LNCAP (cell line): ENCODE data around the gene SCMH1.

Experiments
- TF ChIP-seq, protein P1 (sequence below): fragments of 450-650 bp; IDR thresholded peaks from 2 replicates; pipeline ENCODE4 v1.5.1; 2017; ENCODE audit warnings: mild to moderate bottlenecking

The SCMH1 gene

DNA sequence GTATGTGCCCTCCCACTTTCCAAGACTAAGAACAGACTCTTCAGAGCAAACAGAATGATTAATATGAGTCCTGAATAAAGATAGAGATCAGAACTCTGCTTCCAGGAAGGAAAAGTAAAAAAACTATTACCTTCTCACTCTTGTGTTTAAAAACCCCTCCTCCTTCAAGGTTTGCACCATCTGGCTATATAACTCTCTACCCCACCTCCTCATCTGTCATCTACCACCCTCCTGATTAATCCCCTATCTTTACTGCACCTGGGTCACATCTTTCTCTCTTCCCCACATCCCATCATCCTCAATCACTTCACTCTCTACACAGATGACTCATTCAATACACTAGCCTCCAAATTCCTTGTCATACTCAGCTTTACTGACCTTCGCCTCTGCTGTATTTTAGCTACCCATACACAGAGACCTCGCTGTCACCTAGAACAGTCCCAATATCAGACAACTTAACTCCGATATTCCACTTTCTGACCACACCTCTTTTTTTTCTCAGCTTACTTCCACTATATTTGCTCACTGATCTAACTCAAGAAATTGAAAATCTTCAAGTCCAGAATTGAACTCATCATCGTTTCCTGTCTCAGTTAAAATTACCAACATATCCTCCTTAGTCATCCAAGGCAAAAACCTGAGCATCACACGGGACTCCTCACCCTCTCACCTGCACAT, 3.7 kb downstream of the SCMH1 start:
- TF ChIP-seq, protein P1, sequence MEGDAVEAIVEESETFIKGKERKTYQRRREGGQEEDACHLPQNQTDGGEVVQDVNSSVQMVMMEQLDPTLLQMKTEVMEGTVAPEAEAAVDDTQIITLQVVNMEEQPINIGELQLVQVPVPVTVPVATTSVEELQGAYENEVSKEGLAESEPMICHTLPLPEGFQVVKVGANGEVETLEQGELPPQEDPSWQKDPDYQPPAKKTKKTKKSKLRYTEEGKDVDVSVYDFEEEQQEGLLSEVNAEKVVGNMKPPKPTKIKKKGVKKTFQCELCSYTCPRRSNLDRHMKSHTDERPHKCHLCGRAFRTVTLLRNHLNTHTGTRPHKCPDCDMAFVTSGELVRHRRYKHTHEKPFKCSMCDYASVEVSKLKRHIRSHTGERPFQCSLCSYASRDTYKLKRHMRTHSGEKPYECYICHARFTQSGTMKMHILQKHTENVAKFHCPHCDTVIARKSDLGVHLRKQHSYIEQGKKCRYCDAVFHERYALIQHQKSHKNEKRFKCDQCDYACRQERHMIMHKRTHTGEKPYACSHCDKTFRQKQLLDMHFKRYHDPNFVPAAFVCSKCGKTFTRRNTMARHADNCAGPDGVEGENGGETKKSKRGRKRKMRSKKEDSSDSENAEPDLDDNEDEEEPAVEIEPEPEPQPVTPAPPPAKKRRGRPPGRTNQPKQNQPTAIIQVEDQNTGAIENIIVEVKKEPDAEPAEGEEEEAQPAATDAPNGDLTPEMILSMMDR, result no peak

DNA sequence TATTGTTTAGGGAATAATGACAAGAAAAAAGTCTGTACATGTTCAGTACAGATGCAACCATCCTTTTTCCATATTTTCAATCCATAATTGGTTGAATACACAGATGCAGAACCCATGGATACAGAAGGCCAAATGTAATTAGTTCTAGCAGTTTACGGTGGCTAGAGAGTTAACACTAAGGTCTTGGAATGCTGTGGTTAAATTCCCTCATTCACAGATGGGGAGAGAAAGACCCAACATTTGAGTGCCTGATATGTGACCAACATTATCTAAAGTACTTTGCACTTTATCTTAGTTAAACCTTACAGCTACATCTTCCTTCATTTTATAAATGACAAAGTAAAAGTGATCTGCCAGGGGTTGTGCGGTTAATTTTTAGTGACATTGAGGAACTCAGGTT, 5.3 kb downstream of the SCMH1 start:
- TF ChIP-seq, protein P1, result no peak

DNA sequence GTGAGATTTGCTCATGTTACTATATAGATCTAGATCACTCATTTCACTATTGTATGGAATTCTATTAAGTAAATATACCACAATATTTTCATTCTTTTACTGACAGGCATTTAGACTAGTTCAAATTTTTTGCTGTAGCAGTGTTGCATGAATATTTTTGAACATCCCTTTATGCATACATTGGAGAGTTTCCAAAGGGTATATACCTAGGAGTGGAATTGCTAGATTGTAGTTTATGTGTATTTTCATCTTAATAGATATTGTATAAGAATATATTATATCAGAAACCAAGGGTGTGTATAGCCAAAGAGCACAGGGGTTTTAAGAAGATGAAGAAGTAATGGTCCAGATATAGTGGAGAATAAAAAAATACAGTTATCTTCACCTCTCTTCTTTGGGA, 6.2 kb downstream of the SCMH1 start:
- TF ChIP-seq, protein P1, result no peak

DNA sequence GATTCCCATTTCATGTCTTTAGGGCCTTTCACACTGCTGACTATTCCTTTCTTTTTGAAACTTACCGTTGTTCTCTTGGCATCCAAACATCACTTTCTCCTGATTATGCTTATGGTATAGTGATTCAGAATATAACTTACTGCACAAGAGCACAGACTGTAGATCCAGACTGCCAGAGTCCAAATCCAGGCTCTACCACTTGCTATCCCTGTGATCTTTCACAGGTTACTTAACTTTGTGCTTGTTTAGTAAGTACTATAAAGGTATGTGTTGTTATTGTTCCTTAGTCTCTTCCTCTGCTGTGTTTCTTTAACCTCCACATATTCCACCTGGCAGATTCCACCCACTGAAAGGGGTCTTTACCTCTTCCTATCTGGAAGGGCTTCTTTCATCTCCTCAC, 8.4 kb downstream of the SCMH1 start:
- TF ChIP-seq, protein P1, result no peak

DNA sequence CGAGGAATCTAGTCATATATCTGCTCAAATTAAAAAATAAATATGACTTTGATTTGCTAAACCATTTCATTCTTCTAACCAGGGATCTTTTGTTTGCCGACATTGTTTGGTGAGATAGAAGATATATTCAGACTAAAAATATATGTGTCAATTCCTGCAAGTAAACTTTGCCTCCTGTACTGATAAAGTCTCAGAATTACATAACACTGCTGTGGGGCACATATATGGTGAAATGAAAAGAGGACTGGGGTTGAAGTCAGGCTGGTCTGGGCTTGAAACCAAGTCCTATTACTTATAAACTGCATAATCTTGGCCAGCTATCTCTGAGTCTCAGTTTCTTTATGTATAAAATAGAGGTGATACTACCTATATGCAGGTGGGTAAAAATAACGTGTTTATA, 9.8 kb downstream of the SCMH1 start:
- TF ChIP-seq, protein P1, result no peak

DNA sequence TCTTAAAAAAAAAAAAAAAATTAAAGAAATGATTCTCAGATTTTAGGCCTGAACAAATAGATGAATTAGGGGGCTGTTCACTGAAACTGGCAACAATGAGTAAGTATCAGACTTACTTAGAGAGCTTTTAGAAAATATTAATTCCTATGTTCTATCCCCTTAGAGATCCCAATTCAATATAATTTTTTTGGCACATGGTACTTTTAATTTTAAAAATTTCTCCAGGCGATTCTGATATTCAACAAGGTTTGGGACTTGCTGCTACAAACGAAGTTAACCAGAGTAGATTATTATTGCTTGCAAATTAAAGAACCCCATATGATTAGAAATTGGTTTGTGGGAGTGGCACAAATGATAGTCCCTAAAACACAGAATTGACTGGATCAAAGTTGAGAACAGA, 11.4 kb downstream of the SCMH1 start:
- TF ChIP-seq, protein P1, result no peak

DNA sequence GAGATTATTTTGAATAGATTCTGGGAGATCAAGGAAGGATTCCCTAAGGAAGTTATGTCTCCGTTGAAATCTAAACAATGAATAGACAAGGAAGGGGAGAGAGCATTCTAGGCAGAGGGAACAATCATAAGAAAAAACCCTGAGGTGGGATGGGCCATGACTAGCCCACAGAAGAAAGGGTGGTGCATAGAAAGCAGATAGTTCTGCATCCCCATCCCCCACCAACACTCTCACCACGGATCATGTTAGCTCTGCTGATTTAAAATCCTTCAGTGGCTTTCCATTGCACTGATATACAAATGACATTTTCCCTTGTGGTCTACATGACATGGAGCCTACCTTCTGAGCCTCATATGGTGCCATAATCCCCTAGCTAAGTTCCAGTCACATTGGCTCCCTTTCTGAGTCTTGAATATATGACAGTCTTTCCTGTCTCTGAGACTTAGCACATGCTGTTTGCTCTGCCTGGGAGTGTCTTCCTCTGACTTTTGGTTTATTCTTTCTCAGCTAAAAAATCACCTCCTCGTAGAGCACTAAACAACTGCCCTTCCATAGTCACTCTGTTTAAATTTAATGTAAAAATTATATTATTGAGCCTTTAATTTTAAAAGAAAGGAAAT, 15.2 kb downstream of the SCMH1 start:
- TF ChIP-seq, protein P1, result no peak
